ENCODE results near the gene PDLIM1. TPM values are rescaled to one million over a fixed set of nuclear protein-coding genes. Genes with fewer than 3 reads are reported as not detected.

Gene PDLIM1
- total and polyA plus RNA-seq, 10 of the 15 experiments (the other 5 are each of a cell fraction or from before 2014, with no cell fraction given): 95.7 to 714 (median 309) TPM

- no peak for ATAC-seq
- in situ Hi-C loops (cut with MboI): loop anchor here (5.0 kb wide), 1 partner anchor 114 kb away; no protein-coding TSS in a partner anchor
Measured at GRCh38 chr10:95247881-95248583, 42.8 kb downstream of the PDLIM1 start.

GRCh38 chr10:95247200-95247880, 43.5 kb downstream of the PDLIM1 start:
- 83% methylated on average over 6 of the region's 6 CpGs for WGBS (ENCODE audit: insufficient coverage, insufficient replicate concordance, low lambda C conversion rate, missing lambda C conversion rate)
- Histone ChIP-seq H3K36me3 (ENCODE audit: control insufficient read depth in 2 of 2, insufficient read depth in 2 of 2, low read length in 1 of 2) (peaks cover 47 to 68% of the 10 kb centered on the region in 2 experiments), H3K27ac (ENCODE audit: control insufficient read depth, insufficient read depth) (no peak overlapping the region), H3K27me3 (replicated peaks in 1 of 2; ENCODE audit: control insufficient read depth in 2 of 2, insufficient read depth in 2 of 2, low read length in 1 of 2) (no peaks in the 10 kb centered on the region), H2AFZ (ENCODE audit: control insufficient read depth, low read depth, low read length) (no peak overlapping the region), H3K4me2 (ENCODE audit: control insufficient read depth, insufficient read depth) (no peak overlapping the region), H3K79me2 (ENCODE audit: control insufficient read depth, insufficient read depth, low read length) (peaks cover 37% of the 10 kb centered on the region), H3K4me1 (ENCODE audit: control insufficient read depth, insufficient read depth, low read length) (peaks cover 47% of the 10 kb centered on the region), H4K20me1 (ENCODE audit: control insufficient read depth, insufficient read depth) (peaks cover 7% of the 10 kb centered on the region; the same call in 1 of the 2 replicates), H3K9me3 (replicated peaks; ENCODE audit: control insufficient read depth, insufficient read depth, low read length) (no peaks in the 10 kb centered on the region), H3K9ac (ENCODE audit: control insufficient read depth, insufficient read depth, low read length) (no peak overlapping the region), H3K4me3 (no peak overlapping the region)
- CTCF ChIA-PET: interaction anchor here (0.6 to 9.9 kb wide), 29 partner anchors 7 to 200 kb away, joined by 3 to 346 read pairs (median 4); no protein-coding TSS in a partner anchor
- POLR2A ChIA-PET: interaction anchor here (1.0 kb wide), 1 partner anchor 13 kb away, joined by 3 read pairs; no protein-coding TSS in a partner anchor
- SMC1A ChIA-PET (ENCODE audit: uncharacterized antibody, unreplicated experiment): interaction anchor here (0.9 to 10.3 kb wide), 13 partner anchors 9 to 116 kb away, joined by 3 to 262 read pairs (median 9); no protein-coding TSS in a partner anchor
- ATAC-seq (no peak), FAIRE-seq (no peak), DNase-seq (ENCODE audit: low read depth, low spot score) (no peak)
- intact Hi-C loops (cut with micrococcal nuclease; ENCODE audit: unreplicated experiment) (loop anchor here (10.0 kb wide), 1 partner anchor 613 kb away; no protein-coding TSS in a partner anchor), in situ Hi-C loops (cut with MboI) (loop anchor here (5.0 kb wide), 1 partner anchor 115 kb away; no protein-coding TSS in a partner anchor)
- TF ChIP-seq MTA3 (IDR thresholded peaks at IDR 0.05; ENCODE audit: borderline replicate concordance, low read length) (0 out of 2 replicates have a peak, but pooled peaks have one; percentile 10), EED (IDR thresholded peaks at IDR 0.05; ENCODE audit: low read depth) (no peak)
- RAD21 ChIA-PET (ENCODE audit: unreplicated experiment): interaction anchor here (1.0 to 5.6 kb wide), 8 partner anchors 11 to 142 kb away, joined by 3 to 185 read pairs (median 11); no protein-coding TSS in a partner anchor
- BruUV-seq (replicated peaks): no TSS peak

More at GRCh38 chr10:95247881-95248583, 42.8 kb downstream of the PDLIM1 start:
- intact Hi-C loops (cut with micrococcal nuclease; ENCODE audit: unreplicated experiment): loop anchor here (10.0 kb wide), 1 partner anchor 613 kb away; no protein-coding TSS in a partner anchor
- no peak overlapping the region for H3K4me2 ChIP-seq (ENCODE audit: control insufficient read depth, insufficient read depth)
- POLR2A ChIA-PET: no interaction called here
- no peak overlapping the region for H3K27ac ChIP-seq (ENCODE audit: control insufficient read depth, insufficient read depth)
- no peaks in the 10 kb centered on the region for H3K9me3 ChIP-seq (replicated peaks; ENCODE audit: control insufficient read depth, insufficient read depth, low read length)
- TF ChIP-seq TAF1 (IDR thresholded peaks at IDR 0.05; ENCODE audit: borderline replicate concordance, low read depth, low read length) (no peak), POLR2A (IDR thresholded peaks at IDR 0.05; ENCODE audit: low read depth, low read length) (peak; percentile 29; the same call in 1 of the 2 replicates)
- peaks cover 39% of the 10 kb centered on the region for H3K79me2 ChIP-seq (ENCODE audit: control insufficient read depth, insufficient read depth, low read length)
- DNase-seq (ENCODE audit: low read depth, low spot score) (no peak), FAIRE-seq (no peak)
- no TSS peak for BruUV-seq (replicated peaks)
- H3K4me3 ChIP-seq: no peak overlapping the region
- WGBS (ENCODE audit: insufficient coverage, insufficient replicate concordance, low lambda C conversion rate, missing lambda C conversion rate): 98% methylated on average over 7 of the region's 7 CpGs
- H3K4me1 ChIP-seq (ENCODE audit: control insufficient read depth, insufficient read depth, low read length): peaks cover 47% of the 10 kb centered on the region
- SMC1A ChIA-PET (ENCODE audit: uncharacterized antibody, unreplicated experiment): interaction anchor here (0.9 to 10.3 kb wide), 8 partner anchors 8 to 115 kb away, joined by 3 to 262 read pairs (median 12); no protein-coding TSS in a partner anchor
- 0 out of 2 replicates have a peak, but pooled peaks cover 7% of the 10 kb centered on the region for H4K20me1 ChIP-seq (ENCODE audit: control insufficient read depth, insufficient read depth)
- CTCF ChIA-PET: interaction anchor here (0.8 to 9.9 kb wide), 7 partner anchors 10 to 114 kb away, joined by 3 to 346 read pairs (median 20); no protein-coding TSS in a partner anchor
- H3K27me3 ChIP-seq (replicated peaks in 1 of 2; ENCODE audit: control insufficient read depth in 2 of 2, insufficient read depth in 2 of 2, low read length in 1 of 2): no peaks in the 10 kb centered on the region
- RAD21 ChIA-PET (ENCODE audit: unreplicated experiment): interaction anchor here (3.1 to 5.6 kb wide), 3 partner anchors 39 to 114 kb away, joined by 17 to 185 read pairs (median 38); no protein-coding TSS in a partner anchor
- peaks cover 43 to 63% of the 10 kb centered on the region in 2 experiments for H3K36me3 ChIP-seq (ENCODE audit: control insufficient read depth in 2 of 2, insufficient read depth in 2 of 2, low read length in 1 of 2)
- H2AFZ ChIP-seq (ENCODE audit: control insufficient read depth, low read depth, low read length): no peak overlapping the region
- no peak overlapping the region for H3K9ac ChIP-seq (ENCODE audit: control insufficient read depth, insufficient read depth, low read length)

Data from GM12878 (cell line).